Posterior cingulate gyrus (tissue), 11 donors: ENCODE data around the gene MPST.
A peak's percentile ranks its signal among the peaks of the same experiment; 100 is the strongest.
"Not testable (repeated sequence)": the region's sequence is repeated elsewhere in the genome, so short reads cannot be mapped to it uniquely, and the experiment has no call there.

Experiments
- DNase-seq, 10 donors: peaks; one replicate each; pipeline versions ENCODE4 v3.0.0 to v3.0.0-alpha.2; 2020 to 2021; ENCODE audit warnings: mixed read lengths in 3 of 10
- intact Hi-C: fragments of 100-400 bp; cut with DNase I; formaldehyde crosslinking; loops from one replicate; pipeline ENCODE4 v1.15.1; 2023

The MPST gene

GRCh38 chr22:37057796-37058510 lies 38.4 kb downstream of the MPST start:
- intact Hi-C loops: no loop called here
- DNase-seq: peak in 2 of 10 donors; percentile 13 to 29

DNA sequence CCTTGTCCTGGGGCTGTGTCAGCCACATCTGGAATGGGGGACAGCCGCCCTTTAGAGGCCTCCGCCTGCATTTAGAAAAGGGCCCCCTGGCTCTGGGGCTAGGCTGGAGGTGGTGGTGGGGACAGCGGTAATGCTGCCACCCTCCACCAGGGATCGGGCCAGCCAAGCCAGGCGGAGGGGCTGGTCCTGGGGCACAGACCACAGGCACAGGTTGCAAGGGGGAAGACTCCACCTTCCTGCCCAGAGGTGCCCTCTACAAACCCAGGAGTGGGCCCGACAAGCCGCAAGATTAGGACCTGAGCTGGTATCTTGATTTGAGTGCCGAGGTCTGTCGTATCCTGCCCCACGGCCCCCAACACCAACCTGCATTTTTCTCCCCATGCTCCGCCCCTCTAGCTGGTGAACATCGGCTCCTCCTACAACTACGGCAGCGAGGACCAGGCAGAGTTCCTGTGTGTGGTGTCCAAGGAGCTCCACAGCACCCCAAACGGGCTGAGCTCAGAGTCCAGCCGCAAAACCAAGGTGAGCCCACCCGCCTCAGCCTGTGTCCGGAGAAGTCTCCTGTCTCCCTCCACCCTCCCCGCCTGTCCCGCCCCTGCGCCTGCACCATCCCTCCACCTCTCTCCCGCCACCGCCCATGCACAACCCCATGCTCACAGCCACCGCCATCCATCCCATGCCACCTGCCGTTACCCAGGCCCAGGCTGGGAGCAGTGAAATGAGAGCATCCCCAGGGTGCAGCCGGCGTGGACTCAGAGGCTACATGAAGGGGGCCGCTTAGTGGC lies 39.6 kb downstream of the MPST start:
- intact Hi-C loops: no loop called here
- DNase-seq: peak in 2 of 10 donors; percentile 58 to 80

GRCh38 chr22:37059876-37060449 lies 40.4 kb downstream of the MPST start:
- peak in 2 of 10 donors; percentile 41 to 65 for DNase-seq
- intact Hi-C loops: no loop called here

DNA sequence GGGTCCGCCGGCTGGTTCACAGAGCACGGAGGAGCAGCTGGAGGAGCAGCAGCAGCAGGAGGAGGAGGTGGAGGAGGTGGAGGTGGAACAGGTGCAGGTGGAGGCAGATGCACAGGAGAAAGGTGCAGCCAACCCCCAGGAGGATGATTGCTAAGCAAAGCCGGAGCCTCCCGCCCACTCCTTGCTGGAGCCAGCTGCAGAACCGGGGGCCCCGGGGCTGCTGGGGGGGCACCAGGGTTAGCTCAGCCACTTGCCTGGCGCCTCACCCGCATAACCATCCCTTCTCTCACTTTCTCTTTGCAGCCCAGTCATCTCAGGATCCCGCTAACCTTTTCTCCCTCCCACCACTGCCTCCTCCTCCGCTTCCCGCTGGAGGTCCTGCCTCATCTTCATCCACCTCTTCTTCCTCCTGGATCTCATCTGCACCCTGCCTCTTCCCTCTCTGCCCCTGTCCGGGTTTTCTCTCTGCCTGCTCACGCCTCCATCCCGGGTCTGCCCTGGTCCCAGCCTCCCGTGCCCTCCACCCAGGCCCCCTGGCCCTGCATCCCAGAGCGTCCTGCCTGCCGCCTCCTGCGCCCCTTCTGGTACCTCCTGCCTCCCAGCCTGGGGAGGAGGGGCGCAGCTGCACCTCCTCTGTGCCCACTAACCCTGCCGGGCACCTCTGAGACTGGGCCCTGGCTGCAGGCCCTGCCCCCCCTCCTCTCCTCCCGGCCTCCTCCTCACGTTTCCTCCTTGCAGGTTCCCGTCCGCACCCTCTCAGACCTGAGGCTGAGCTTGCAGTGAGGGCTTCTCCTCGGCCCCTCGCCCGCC lies 41.5 kb downstream of the MPST start:
- DNase-seq: peak in 3 of 10 donors; percentile 75 to 83 (median 79)
- intact Hi-C loops: no loop called here

GRCh38 chr22:37061611-37062375 lies 42.3 kb downstream of the MPST start:
- intact Hi-C loops: no loop called here
- DNase-seq: peak in 2 of 10 donors; percentile 41 to 76

GRCh38 chr22:37062376-37062675 lies 42.8 kb downstream of the MPST start:
- intact Hi-C loops: no loop called here
- DNase-seq: peak in 1 of 10 donors; percentile 44

DNA sequence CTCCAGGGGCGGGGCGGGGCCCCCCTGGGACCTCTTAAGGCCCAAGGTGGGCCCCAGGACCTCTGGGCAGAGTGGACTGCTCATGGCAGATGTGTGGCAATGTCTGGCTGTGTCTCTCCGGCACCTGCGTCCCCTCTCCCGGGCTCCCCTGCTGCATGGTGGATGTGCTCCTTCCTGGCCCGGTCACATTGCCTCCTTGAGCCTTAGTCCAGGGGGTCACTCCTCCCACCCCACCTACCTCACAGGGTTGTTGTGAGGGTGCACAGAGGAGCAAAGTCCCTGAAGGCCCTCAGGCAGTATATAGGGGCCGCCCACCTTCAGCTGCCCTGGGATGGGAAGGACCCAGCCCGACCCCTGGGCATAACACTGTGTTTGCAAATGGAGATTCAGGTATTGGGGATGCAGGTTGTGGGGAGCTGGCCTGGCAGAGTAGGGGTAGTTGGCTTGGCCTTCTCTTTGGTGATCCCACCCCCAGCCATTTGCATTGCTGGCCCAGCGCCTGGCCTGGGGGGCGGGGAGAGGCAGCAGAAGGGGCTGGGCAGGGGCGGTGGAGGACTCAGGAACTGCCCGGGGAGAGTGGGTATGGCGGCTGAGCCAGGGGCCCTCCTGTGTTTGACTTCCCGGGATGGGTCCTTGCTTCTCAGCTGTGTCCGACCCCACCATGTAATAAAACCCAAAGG lies 43.3 kb downstream of the MPST start:
- DNase-seq: peak in 3 of 10 donors; percentile 63 to 79 (median 78)
- intact Hi-C loops: no loop called here

DNA sequence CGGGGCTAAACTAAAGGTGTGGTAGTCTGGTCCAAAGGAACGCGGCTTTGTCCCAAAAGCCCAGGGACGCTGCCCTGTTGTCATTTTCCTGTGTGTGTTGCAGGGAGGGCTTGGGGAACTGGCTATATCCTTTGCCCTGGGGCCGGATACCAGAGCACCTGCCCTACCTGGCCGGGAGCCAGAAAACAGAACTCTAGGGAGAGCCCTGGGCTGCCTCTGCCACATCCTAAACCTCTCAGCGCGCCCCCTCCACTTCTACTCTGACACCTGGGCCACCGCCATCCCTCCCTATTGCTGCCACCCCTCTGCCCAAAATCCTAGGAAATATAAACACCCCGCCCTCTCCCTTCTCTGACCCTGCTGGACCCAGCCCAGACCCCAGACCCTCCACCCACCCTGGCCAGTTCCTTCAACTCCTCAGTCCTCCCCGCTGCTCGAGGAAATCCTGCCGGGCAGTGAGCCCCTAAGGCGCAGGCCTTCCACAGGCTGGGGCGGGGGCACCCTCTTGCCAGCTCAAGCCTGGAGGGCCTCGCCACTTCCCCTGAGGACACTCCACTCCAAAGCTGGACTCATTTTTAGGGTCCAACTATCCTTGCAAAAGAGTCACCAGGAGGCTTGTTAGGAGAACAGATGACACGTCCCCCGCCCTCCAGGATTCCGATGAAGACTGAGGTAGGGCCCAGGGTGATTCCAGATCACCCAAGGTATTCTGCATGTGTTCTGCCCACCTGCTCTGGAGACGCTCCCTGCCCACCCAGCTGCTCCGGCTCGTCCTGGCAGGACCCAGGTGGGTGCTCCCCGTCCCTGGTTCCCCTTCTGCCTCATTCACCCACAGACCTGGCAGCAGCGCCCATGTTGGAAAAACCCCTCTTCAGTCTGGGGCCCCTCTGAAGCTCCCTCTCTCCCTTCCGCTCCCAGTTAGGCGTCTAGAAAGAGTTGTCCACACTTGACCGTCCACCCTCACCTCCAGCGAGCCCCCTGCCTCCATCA lies 44.2 kb downstream of the MPST start:
- intact Hi-C loops: no loop called here
- peak in 2 of 10 donors; percentile 76 to 78 for DNase-seq

DNA sequence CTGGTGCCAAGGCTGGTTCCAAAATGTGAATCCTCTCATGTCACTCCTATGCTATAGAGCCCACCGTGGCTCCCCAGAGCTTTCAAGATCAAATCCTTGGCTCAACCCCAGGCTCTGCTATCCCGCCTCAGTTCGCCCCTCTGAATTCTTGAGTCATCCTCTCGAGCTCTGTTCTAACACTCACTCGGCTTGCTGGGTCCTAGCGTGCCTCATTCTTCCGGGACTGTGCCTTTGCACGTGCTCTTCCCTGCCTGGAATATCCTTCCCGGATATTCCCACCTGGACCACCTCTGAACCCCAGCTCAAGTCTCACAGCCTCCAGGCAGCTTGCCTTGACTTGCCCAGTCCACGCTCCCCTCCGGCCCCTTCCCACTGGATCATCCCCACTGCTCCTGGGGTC lies 45.0 kb downstream of the MPST start:
- intact Hi-C loops: no loop called here
- peak in 1 of 10 donors; percentile 72 for DNase-seq

GRCh38 chr22:37065180-37065579 lies 45.6 kb downstream of the MPST start:
- no peak for DNase-seq
- intact Hi-C loops: no loop called here

DNA sequence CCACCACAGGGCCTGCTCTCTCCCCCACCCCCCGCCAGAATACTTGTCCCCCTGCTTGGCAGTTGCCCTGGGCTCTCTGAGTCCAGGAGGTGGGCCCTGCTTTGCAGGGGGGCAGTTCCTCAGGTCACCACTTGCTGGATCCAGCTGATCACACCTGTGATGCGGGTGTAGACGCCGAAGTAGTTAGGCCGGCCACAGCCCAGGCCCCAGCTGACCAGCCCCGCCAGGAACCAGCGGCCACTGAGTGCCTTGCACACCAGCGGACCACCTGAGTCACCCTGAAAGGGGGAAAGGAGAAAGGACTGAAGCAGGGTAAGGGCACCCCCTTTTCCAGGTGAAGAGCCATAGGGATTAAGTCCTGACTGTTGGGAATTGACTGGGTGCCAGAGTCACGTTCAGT lies 46.4 kb downstream of the MPST start:
- DNase-seq: no peak
- intact Hi-C loops: no loop called here

- DNase-seq: no peak
- intact Hi-C loops: no loop called here
Measured at GRCh38 chr22:37067428-37067827, 47.9 kb downstream of the MPST start.

DNA sequence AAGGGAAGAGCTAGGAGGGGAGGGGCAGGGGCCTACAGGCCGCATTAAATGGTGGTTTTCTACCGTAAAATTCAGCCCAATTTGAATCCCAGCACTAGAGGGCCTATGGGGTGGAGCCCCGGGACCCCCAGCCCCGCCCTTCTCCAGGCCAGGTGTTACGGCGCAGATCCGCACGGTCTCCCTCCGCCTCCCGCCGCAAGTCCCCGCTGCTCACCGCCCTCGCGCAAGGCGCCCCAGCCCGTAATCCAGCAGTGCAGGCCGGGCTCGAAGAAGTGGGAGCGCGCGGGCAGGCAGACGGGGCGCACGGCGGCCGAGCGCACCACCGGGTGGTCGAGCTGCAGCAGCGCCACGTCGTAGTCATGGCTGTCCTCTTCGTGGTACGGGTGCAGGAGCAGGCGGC lies 49.3 kb downstream of the MPST start:
- no peak for DNase-seq
- intact Hi-C loops: no loop called here

DNA sequence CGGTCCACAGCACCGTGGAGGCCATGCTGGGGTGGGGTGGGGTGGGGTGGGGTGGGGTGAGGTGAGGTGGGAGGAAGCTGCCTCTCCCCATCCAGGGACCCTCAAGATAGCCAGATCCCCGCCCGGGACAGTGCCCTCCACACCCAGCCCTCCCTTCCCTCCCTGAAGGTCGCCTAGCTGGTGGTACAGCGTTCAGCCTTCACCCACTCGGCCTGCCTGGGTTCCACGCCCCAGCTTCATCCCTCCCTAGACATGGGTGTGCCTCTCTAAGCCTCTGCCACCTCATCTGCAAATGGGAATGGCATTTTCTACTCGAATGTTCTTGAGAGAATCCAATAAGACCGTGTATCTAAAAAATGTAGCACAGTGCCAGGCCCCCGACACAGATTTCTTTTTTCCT lies 49.8 kb downstream of the MPST start:
- intact Hi-C loops: no loop called here
- DNase-seq: no peak

GRCh38 chr22:37069719-37070118 lies 50.2 kb downstream of the MPST start:
- DNase-seq: no peak
- intact Hi-C loops: no loop called here

DNA sequence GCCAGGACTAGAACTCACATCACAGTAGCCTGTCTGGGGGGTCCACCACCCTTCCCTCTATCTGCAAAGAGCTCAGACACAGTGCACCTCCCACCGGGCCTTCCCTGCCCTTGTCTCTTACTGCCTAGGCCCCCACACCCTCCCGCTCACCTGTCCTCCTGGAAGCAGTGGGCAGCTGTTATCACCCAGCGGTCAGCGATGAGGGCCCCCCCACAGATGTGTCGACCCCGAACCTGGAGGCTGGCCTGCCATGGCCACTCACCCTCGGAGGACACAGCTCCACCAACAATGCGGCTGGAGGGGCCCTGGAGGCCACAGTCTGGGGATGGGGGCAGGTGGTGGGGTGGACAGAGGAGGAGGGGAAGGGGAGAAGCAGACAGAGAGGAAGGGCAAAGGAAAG lies 50.8 kb downstream of the MPST start:
- no peak for DNase-seq
- intact Hi-C loops: no loop called here

DNA sequence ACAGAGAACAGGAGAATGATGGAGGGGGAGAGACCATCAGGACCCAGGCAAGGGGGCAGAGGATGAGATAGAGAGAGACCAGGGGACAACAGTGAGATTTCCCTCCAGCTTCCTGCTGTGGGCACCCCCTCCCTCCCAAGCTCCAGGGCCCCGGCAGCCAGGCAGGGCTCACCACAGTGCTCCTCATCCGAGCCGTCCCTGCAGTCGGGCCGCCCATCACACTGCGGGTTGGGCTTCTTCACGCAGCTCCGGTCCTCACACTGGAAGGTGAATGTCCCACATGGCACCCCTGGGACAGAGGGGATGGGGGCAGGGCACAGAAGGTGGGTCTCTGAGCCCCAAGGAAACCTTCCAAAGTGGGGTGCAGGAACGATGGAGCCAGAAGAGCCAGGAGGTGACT lies 51.2 kb downstream of the MPST start:
- no peak for DNase-seq
- intact Hi-C loops: no loop called here

GRCh38 chr22:37071850-37072592 lies 52.5 kb downstream of the MPST start:
- DNase-seq, intact Hi-C loops: not testable (repeated sequence)
